NAMALWA (cell line): Measurements from ENCODE around the gene SPIB.
A peak's percentile ranks its signal among the peaks of the same experiment; 100 is the strongest.
"Not testable (repeated sequence)": the region's sequence is repeated elsewhere in the genome, so short reads cannot be mapped to it uniquely, and the experiment has no call there.

Experiments
- DNase-seq: peaks from one replicate; pipeline ENCODE4 v3.0.0-alpha.2; 2015; ENCODE audit warnings: low spot score

SPIB gene

DNA sequence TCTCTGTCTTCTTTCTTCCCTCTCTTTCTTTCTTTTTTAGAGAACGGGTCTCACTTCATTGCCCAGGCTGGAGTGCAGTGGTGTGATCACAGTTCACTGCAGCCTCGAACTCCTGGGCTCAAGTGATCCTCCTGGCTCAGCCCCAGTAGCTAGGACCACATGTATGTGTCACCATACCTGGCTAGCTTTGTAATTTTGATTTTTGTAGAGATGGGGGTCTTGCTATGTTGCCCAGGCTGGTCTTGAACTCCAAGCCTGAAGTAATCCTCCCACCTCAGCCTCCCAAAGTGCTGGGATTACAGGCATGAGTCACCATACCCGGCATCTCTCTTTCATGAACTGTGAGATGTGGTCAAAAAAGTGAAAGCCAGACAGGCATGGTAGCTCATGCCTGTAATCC is 54.6 kb downstream of the SPIB start:
- not testable (repeated sequence) for DNase-seq

DNA sequence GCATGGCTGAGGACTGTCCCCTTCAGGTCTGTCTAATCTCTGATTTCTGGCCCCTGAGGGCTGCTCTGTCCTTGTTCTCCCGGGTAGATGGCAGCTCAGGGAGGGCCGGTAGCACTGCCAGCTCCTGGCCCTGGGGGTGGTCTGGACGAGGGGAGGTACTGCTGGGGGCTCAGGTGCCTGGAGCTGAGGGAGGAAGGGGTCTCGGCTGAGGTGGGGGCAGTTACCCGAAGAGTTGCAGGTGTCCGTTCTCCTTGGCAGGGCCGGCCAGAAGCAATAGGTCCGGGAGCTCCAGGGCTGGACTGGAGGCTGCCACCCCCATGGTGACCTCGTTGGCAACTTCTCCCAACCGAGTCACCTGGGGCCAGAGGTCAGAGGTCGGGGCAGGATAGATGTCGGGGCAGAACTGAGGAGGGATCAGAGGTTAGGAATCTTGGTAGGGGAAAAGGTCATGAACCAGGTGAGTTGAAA is 56.4 kb downstream of the SPIB start:
- no peak for DNase-seq

DNA sequence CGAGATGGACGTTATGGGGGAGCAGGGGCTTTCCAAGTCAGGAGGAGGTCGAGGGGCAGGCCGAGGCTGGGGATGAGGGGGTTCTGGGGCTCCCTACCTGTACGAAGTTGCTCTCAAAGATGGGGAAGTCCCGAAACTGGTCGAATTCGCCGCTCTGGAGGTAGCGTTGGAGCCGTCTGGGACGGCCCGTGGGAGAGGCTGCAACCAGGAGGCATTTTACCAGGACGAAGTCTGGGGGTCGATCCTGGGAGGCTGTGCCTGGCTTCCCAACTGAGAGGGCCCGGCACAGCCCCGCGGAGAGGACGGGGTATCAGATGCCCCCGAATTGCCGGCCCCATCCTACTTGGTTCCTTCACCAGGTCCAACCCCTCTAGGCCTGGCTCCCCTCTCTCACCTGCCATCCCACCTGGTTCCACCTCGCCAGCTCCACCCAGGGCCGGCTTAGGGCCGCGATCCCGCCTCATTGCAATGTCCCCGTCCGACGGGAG is 57.0 kb downstream of the SPIB start:
- DNase-seq = no peak

DNA sequence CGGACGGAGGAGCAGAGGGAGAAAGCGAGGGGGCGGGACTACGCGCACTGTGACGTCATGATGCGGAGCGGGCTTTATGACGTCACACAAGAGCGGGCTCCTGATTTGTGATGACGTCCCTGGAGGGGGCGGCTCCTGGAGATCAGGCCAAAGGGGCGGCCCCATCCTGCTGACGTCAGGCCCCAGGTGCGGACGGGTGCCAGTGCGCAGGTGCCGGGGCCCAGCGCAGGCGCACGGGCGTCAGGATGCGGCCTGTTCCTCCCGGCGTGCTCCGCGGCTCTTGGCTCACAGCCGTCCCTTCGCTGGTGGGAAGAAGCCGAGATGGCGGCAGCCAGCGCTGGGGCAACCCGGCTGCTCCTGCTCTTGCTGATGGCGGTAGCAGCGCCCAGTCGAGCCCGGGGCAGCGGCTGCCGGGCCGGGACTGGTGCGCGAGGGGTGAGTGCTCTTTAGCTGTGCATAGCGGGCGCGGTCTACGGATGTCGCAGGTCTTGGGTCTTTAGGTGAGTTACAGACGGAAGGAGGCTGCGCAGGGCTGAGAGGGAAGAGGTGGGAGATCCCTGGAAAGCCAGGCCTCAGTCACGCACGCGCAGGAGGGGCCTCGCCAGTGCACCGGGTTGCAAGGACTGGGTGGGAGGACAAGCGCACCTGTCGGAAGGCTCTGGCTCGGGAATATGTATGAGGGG is 57.6 kb downstream of the SPIB start, which contains the start of the genes EMC10 and GARIN5A:
TSS of gene EMC10 (plus strand) at position 284 of the 683 bp plus-strand sequence. CDS start at position 322, 38 bp downstream.
TSS of gene GARIN5A (minus strand) at position 625 of the 683 bp plus-strand sequence. CDS start at position 165, 460 bp downstream.
- peak; percentile 97 for DNase-seq

DNA sequence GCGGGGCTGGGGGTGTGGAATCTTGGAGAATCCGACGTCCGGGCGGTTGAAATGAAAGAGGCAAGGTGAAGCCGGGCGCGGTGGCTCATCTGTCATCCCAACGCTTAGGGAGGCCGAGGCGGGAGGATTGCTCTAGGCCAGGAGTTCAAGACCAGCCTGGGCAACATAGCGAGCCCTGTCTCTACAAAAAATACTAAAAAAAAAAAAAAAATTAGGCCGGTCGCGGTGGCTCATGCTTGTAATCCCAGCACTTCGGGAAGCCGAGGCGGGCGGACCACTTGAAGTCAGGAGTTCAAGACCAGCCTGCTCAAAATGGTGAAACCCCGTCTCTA is 58.1 kb downstream of the SPIB start:
- DNase-seq = no peak

DNA sequence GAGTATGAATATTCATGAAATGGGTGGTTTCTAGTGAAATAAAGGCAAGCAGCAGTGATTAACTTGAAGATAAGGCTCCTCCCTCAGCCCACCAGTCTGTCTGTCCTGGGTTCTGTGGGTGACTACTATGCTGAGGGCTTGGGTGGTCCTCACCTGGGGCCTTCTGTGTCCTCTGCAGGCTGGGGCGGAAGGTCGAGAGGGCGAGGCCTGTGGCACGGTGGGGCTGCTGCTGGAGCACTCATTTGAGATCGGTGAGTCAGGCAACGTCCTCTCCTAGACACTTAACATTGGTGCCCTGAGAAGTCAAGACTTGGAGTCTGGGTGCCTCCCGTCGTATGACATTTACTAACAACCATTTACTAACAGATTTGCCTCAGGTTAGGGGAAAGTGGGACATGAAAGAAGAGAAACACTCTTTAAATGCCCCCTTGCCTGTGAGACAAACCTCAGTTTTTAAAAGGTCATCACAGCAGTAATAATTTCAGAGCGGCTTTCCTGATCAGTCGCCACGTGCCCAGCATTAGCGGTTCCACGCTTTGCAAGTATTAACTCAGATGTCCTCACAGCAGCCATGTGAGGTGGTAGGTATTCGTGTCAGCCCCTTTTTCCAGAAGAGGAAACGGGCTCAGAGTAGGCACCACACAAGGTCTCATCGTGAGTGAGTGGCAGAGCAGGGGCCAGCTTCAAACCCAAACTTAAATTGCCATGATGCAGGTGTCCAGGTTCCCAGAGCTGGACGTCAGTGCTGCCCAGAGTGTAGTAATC is 59.2 kb downstream of the SPIB start:
- no peak for DNase-seq

DNA sequence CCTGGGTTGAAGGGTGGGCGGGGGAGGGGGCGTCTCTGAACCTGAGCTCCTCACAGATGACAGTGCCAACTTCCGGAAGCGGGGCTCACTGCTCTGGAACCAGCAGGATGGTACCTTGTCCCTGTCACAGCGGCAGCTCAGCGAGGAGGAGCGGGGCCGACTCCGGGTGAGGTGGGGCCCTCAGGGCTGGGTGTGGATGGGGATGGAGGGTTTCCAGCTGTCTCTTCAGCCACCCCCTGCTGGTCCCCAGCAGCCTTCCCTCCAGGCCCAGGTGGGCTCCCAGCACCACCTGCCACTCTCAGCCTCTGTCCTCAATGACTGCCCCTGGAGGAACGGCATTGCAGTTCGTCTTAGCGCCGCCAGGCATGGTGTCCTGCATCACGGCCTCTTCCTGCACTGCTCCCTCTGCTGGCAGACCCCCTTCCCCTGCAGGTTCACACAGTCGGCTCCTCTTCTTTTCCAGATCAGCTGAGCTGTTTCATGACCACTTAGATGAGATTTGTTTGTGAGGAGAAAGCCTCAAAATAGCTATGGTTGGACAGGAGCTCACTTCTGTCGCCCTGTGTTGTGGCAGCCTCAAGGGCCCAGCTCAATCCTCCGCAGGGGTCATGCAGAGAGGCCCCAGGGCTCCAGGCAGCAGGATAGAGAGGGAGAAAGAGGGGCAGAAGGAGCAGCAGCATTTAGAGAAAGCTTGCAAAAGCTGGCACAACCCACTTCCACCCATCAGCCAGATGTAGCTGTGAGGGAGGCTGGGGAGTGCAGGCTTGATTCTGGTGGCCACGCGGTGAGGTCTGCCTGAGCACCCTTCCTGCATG is 60.4 kb downstream of the SPIB start:
- peak; percentile 41 for DNase-seq

DNA sequence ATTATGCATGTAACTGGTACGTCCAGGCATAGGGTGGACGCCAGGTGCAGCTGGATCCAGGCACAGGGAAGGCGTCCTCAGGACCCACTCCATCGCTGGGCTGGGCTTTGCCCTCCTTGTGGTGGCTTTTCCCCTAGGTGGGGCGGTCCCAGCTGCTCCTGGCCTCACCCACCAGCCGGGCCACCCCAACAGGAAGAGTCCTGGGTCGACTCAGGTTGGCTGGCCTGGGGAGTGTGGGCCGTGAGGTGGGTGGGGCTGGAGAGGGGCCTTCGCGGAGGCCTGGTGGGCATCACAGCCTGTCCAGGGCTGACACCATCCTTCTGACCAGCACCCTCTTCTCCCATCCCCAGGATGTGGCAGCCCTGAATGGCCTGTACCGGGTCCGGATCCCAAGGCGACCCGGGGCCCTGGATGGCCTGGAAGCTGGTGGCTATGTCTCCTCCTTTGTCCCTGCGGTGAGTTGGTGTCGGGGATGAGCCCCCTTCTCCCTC is 61.1 kb downstream of the SPIB start:
- DNase-seq = no peak

DNA sequence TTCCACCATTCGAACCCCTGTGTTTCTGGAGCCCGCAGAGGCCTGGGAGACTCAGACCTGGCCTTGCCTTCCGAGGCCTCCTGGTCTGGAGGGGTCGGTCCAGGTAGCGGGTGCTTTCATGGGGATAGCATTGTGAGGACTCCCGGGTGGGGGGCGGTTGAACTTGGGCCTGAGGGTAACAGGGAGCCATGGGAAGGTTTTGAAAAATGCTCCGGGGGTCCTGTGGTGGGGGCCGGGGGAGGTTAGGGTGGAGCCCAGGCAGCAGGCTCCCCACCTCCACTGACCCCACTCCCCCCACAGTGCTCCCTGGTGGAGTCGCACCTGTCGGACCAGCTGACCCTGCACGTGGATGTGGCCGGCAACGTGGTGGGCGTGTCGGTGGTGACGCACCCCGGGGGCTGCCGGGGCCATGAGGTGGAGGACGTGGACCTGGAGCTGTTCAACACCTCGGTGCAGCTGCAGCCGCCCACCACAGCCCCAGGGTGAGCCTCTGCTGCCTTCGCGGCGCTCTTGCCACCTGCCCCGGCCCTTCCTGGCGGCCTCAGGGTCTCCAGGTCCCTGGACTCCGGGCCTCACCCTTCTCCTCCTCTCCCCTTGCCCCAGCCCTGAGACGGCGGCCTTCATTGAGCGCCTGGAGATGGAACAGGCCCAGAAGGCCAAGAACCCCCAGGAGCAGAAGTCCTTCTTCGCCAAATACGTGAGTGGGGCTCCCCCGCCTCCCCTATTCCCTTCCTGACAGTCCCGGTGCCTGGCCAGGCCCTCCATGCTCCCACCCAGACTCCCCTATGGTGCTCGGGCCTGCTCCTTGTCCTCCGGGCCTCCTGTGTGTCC is 61.8 kb downstream of the SPIB start:
- no peak for DNase-seq
